Stimulated activated CD4-positive, alpha-beta T cell treated with anti-CD3 and anti-CD28 coated beads, Interleukin-4, amount 100 ng/mL, for 48 hours (primary cell): ENCODE measurements around the gene ANKRD44.
"Not testable (repeated sequence)": the region's sequence is repeated elsewhere in the genome, so short reads cannot be mapped to it uniquely, and the experiment has no call there.

ENCODE experiments used
- DNase-seq, 2 donors: peaks; one replicate each; pipeline ENCODE4 v3.0.0-alpha.2; 2020; ENCODE audit warnings: low read depth in 2 of 2

ANKRD44 gene

GRCh38 chr2:197076652-197077051 is 233.9 kb downstream of the ANKRD44 start:
- no peak for DNase-seq

- DNase-seq: no peak
Observed at GRCh38 chr2:197075754-197076337, 234.7 kb downstream of the ANKRD44 start.

DNA sequence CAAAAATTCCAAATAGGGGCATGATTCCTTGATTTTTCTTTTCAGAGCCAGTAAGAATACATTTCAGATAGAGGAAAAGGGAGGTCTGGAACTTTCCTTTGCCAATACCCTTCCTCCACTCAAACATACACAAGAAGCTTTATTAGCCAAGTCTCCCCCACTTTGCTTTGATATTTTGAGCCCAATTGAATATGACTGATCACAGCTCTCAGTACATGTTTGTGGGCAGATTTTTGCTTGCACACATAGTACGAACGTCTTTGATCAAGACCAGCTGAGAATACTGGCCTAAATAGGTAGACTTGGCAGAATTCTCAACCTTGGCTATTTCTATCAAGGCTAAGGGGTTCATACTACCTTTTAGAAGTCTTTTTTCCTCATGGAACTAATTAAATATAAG is 235.3 kb downstream of the ANKRD44 start:
- no peak for DNase-seq

GRCh38 chr2:197073701-197074433 is 236.7 kb downstream of the ANKRD44 start:
- no peak for DNase-seq

DNA sequence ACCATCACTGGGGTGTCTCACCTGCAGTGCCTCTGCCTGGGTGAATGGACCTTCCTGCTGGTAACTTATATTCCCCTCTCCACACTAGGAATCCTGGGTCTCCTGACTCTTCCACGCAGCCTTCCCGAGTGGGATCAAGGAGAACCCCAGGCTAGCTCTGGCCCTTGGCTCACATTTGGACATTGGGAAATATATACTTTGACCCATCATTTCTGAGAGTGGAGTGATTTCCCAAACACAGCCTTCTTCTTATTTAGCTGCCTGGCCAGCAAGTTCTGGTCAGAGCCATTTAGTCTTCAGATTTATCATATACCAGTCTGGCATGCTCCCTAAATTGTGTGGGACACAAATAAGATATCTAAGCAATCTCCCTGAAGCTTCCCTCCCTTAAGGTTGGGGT is 237.3 kb downstream of the ANKRD44 start:
- no peak for DNase-seq

DNA sequence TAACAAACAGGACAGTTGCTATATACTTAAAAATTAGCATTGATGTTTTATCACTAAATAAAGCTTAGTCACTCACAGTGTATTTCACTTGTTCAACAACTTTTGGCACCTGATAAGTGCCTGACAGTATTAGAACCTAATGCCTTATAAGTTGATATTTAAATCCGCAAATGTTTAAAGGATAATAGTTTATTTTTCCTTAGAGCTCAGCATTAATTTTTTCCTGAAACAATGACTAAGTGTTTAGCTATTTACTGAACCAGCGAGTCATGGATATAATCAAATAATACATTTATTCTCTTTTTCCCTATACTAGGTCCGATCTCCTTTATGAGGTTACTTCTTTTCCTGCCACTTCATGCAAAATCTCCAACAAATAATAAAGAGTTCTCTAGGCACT is 238.0 kb downstream of the ANKRD44 start:
- no peak for DNase-seq

DNA sequence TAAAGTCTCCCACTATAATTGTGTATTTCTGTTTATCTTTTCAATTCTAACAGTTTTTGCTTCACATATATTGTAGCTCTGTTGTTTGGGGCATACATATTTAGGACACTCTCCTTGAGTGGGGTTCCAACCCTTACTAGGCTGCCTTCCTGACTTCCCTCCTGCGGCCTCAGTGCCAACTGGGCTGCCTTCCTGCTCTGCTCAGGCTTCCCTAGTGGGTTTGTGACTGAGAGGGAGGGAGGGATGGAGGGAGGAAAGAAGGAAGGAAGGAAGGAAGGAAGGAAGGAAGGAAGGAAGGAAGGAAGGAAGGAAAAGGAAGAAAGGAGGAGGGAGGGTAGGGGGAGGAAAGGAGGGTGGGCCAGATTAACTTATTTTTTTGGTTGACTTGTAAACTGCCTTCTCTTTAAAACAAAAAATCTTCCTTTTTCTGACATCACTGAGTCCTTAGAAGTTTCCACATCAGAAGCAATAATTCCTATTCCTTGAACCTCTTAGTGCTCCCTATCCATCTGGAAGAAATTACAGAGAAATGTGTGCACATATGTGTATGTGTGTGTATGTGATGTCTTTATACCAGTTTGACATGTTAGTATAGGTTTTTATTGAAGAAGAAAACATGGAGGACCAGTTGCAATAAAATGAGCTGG is 238.7 kb downstream of the ANKRD44 start:
- no peak for DNase-seq

DNA sequence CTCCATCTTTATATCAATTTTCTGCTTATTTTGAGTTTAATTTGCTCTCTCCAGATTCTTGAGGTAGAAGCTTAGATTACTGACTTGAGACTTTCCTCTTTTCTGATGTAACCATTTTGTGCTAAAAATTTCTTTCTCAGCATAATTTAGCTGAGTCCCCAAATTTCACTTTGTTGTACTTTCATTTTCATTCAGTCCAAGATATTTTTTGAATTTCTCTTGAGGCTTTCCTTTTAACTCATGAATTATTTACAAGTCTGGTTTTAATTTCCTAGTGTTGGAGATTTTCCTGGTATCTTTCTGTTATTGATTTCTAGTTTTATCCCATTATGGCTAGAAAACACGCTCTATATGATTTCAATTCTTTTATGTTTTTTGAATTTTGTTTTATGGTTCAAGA is 239.4 kb downstream of the ANKRD44 start:
- DNase-seq: no peak

DNA sequence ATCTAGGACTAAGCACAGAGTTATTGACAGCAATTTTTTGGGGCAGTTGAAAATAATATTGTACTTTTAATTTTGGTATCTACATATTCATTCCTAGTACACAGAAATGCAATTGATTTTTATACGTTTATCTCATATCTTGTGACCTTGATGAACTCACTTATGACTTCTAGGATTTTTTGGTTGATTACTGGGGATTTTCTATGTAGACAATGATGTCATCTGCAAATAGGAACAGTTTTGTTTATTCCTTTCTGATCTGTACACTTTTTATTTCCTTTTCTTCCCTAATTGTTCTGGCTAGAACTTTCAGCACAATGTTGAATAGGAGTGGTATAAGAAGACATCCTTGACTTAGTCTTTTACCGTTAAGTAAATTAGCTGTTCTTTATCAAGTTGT is 240.6 kb downstream of the ANKRD44 start:
- no peak for DNase-seq

DNA sequence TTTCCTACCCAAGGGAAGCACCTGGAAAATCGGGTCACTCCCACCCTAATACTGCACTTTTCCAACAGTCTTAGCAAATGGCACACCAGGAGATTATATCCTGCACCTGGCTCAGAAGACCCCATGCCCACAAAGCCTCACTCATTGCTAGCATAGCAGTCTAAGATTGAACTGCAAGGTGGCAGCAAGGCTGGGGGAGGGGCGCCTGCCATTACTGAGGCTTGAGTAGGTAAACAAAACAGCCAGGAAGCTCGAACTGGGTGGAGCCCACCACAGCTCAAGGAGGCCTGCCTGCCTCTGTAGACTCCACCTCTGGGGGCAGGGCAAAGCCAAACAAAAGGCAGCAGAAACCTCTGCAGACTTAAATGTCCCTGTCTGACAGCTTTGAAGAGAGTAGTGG is 248.0 kb downstream of the ANKRD44 start:
- not testable (repeated sequence) for DNase-seq

DNA sequence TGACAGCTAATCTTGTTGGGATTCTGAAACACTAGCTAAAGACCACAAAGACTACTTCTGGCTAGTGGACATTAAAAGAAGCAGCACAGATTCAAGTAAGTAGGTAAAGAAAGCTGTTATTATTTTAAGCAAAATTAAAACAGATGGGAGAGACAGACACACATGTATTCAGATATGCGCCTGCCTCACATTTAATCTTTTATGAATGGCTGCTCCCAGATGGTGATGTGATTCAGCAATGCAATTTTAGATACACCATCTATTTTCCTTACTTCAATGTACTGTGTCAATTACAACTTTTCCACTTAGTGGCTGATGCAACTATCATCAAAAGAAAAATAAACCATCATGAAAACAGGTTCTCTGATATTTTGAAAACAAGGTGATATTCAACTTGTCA is 251.1 kb downstream of the ANKRD44 start:
- no peak for DNase-seq

- DNase-seq: no peak
Observed at GRCh38 chr2:197058777-197059300, 251.7 kb downstream of the ANKRD44 start.

DNA sequence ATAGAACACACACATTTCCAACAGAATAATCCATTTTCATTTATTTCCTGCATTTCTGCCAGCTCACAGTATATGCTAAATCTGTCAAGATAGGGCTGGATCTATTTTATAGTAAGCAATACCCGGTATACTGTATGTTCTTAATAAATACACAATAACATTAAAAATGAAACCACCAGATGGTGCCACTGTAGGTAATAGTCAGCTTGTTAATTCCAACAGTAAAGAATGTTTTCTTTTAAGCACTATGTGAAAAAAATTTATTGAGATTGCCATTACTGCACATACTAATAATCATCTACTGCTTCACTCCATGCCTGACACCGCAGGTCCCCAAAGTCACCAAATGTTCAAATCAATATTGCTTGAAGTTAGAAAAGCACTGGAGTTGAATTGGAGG is 252.6 kb downstream of the ANKRD44 start:
- DNase-seq: no peak

GRCh38 chr2:197055045-197055444 is 255.5 kb downstream of the ANKRD44 start:
- no peak for DNase-seq

DNA sequence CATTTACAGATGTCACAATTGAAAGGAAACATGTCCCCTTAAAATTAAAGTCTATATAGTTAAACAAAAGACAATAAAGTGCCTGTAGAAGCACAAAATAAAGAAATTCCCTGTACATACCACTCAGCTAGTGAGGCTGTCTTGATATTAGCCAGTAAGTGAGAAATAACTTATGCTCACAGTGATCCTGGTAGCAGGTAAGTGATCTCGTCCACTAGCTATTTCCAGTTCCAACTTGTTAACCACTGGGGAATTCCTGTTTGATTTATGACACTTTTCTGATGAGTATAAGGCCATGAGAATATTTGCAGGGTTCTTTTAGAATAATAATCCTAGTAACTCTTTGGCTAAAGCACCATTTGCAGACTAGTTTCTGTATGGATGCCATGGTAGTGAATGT is 256.1 kb downstream of the ANKRD44 start:
- no peak for DNase-seq

DNA sequence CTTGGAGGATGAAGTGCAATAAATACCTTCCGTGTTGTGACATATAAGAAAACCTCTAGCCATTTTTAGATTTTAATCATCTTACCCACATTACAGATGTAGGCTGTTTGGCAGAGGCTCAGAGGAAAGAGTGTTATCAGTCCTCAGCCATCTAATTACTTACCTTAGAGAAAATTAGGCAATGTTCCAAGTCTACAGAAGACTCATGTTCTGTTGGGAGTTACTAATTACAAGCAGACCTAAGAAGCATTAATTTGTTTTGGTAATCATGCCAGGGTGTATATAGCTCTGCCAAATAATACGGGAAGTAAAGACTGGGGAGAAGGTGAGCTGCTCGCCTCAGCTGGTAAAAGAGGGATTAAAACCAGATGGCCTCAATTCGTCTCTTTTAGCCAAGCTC is 258.2 kb downstream of the ANKRD44 start:
- no peak for DNase-seq

DNA sequence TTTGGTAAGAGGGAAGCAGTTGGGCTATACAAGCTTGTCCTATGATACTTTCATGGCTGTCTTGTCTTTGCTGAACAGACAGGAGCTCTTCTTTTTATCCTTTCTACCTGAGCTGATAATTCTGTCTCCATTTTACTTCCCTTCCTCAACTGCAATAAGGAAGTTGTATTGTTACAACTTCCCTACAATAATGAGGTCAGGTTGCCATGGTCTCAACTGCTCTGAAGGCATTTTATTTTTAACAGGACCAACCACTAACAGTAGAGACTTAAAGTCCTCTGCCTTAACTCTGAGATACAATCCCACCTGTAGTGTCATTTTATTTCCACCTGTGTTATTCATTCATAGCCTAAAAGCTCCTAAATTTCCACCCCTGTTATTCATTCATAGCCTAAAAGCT is 265.5 kb downstream of the ANKRD44 start:
- DNase-seq: no peak

- DNase-seq: no peak
Observed at GRCh38 chr2:197042739-197043196, 267.8 kb downstream of the ANKRD44 start.

DNA sequence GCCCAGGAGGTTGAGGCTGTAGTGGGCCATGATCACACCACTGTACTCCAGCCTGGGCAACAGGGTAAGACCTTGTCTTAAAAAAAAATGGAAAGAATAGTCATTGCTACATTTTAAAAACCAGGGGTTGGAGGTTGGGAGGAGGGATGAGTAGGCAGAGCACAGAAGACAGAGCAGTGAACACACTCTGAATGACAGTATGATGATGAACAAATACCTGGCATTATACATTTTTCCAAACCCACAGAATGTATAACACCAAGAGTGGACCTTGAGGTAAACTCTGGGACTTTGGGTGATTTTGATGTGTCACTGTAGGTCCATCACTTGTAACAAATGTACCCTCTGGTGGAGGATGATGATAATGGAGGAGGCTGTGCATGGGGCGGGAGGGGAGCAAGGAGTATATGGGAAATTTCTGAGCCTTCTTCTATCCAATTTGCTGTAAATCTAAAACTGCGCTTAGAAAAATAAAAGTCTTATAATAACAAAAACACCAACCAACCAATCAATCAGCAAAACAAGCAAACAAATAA is 272.6 kb downstream of the ANKRD44 start:
- DNase-seq: no peak

GRCh38 chr2:197035002-197035401 is 275.6 kb downstream of the ANKRD44 start:
- no peak for DNase-seq

- DNase-seq: no peak
Observed at GRCh38 chr2:197034292-197034691, 276.3 kb downstream of the ANKRD44 start.

GRCh38 chr2:197033222-197033621 is 277.4 kb downstream of the ANKRD44 start:
- no peak for DNase-seq

- no peak for DNase-seq
Observed at GRCh38 chr2:197031803-197032202, 278.8 kb downstream of the ANKRD44 start.
